ENCODE measurements around the gene VOPP1. TPM values are rescaled to one million over a fixed set of nuclear protein-coding genes. Genes with fewer than 3 reads are reported as not detected.

The VOPP1 gene
- total and polyA plus RNA-seq, 9 of the 15 experiments (the other 6 are each of a cell fraction or from before 2014, with no cell fraction given), result 8.2 to 45.8 (median 31.2) TPM

- TF ChIP-seq TAL1 (IDR thresholded peaks at IDR 0.05) (no peak), STAT5B (CRISPR knock-in tag; IDR thresholded peaks at IDR 0.05) (no peak), SREBF2 (CRISPR knock-in tag; IDR thresholded peaks at IDR 0.05) (no peak), RBM17 (IDR thresholded peaks at IDR 0.05; ENCODE audit: borderline replicate concordance, low read depth, low read length) (no peak), ZNF12 (CRISPR knock-in tag; IDR thresholded peaks at IDR 0.05) (no peak), MTA3 (IDR thresholded peaks at IDR 0.05; ENCODE audit: borderline replicate concordance) (no peak), MLX (CRISPR knock-in tag; conservative IDR thresholded peaks at IDR 0.05) (no peak), POLR2AphosphoS5 (IDR thresholded peaks at IDR 0.05; ENCODE audit: control insufficient read depth, insufficient read depth, low read depth, low read length) (no peak)
These were observed 50.8 kb downstream of the VOPP1 start (continued) for GRCh38 chr7:55521512-55521911.

- DNase-seq (ENCODE audit: extremely low read depth in 1 of 4, low spot score in 3 of 4), result no peak
- H3K4me2 ChIP-seq (ENCODE audit: insufficient read depth, low read length), result no peak overlapping the region
- no peaks in the 10 kb centered on the region for H3K9me1 ChIP-seq (ENCODE audit: control insufficient read depth, insufficient read depth, low read length)
- 85% methylated on average over 11 of the region's 13 CpGs for WGBS (ENCODE audit: insufficient coverage, low coverage, missing lambda C conversion rate)
- no peaks in the 10 kb centered on the region for H4K20me1 ChIP-seq (replicated peaks; ENCODE audit: control insufficient read depth, insufficient read depth, low read length)
- H3K79me2 ChIP-seq (ENCODE audit: control insufficient read depth, insufficient read depth, low read length), result no peaks in the 10 kb centered on the region
- no peak overlapping the region for H2AFZ ChIP-seq (ENCODE audit: low read depth, low read length)
- H3K4me1 ChIP-seq (replicated peaks in 1 of 2; ENCODE audit: control insufficient read depth in 2 of 2, insufficient read depth in 2 of 2, low read length in 2 of 2), result 0 out of 5 replicates have a peak, but pooled peaks cover 0 to 3% of the 10 kb centered on the region in 2 experiments
- ATAC-seq, result no peak
- H3K9ac ChIP-seq (ENCODE audit: insufficient read depth in 1 of 2, low read depth in 2 of 2, low read length in 2 of 2), result no peak overlapping the region
- BruUV-seq (replicated peaks), result no TSS peak
- no peaks in the 10 kb centered on the region for H3K27me3 ChIP-seq (ENCODE audit: control insufficient read depth in 2 of 2, insufficient read depth in 2 of 2, low read length in 2 of 2)
- CTCF ChIA-PET (ENCODE audit: low intra/inter-chr PET ratio), result no interaction called here
- H3K27ac ChIP-seq (ENCODE audit: extremely low read depth, low read depth, low read length), result no peak overlapping the region
- FAIRE-seq, result no peak
- H3K36me3 ChIP-seq (ENCODE audit: control insufficient read depth, insufficient read depth, low read length), result peaks cover 26% of the 10 kb centered on the region; the same call in 2 of the 3 replicates
- in situ Hi-C loops (cut with MboI) (no loop called here), intact Hi-C loops (cut with micrococcal nuclease) (no loop called here)
- H3K4me3 ChIP-seq, result no peak overlapping the region
- POLR2A ChIA-PET, result no interaction called here
- no peaks in the 10 kb centered on the region for H3K9me3 ChIP-seq (replicated peaks; ENCODE audit: control insufficient read depth, insufficient read depth, low read depth, low read length)
- TF ChIP-seq DIDO1 (tag; IDR thresholded peaks at IDR 0.05; ENCODE audit: low read depth) (no peak), HMGN3 (IDR thresholded peaks at IDR 0.05; ENCODE audit: borderline replicate concordance, extremely low read depth, insufficient read length, low read depth, low read length) (no peak), TBP (optimal IDR thresholded peaks at IDR 0.05; ENCODE audit: low read depth, low read length) (no peak), ZNF274 (IDR thresholded peaks at IDR 0.05; ENCODE audit: borderline replicate concordance, low read depth, low read length) (no peak), ETV5 (CRISPR knock-in tag; IDR thresholded peaks at IDR 0.05; ENCODE audit: low read depth) (no peak), THRB (CRISPR knock-in tag; conservative IDR thresholded peaks at IDR 0.05) (no peak), ZNF586 (CRISPR knock-in tag; conservative IDR thresholded peaks at IDR 0.05) (no peak), SMARCB1 (IDR thresholded peaks at IDR 0.05; ENCODE audit: insufficient read length, low read depth) (no peak), SNIP1 (IDR thresholded peaks at IDR 0.05; ENCODE audit: low read depth) (no peak), ATF1 (CRISPR knock-in tag; IDR thresholded peaks at IDR 0.05) (no peak), ATF1 (tag; IDR thresholded peaks at IDR 0.05) (no peak), MXD1 (CRISPR knock-in tag; IDR thresholded peaks at IDR 0.05; ENCODE audit: borderline replicate concordance, poor library complexity, severe bottlenecking) (no peak)
These were observed 51.7 kb downstream of the VOPP1 start for GRCh38 chr7:55520426-55521140.
